Left ventricle myocardium inferior (tissue), 1 donor: ENCODE results near the gene RNF41. TPM values are rescaled to one million over a fixed set of nuclear protein-coding genes. Genes with fewer than 3 reads are reported as not detected.

Experiments used
- DNase-seq: peaks from one replicate; pipeline ENCODE4 v3.0.0-alpha.2; 2020
- H3K27ac ChIP-seq: fragments of 200-600 bp; replicated peaks from 2 replicates; pipeline ENCODE4 v1.8.0; 2021
- H3K27me3 ChIP-seq: fragments of 200-600 bp; 2 replicates; pipeline ENCODE4 v1.8.0; 2021; ENCODE audit warnings: low read depth
- H3K36me3 ChIP-seq: fragments of 200-600 bp; 2 replicates; pipeline ENCODE4 v1.8.0; 2021
- H3K4me1 ChIP-seq: fragments of 200-600 bp; 2 replicates; pipeline ENCODE4 v1.8.0; 2021
- H3K4me3 ChIP-seq: fragments of 200-600 bp; 2 replicates; pipeline ENCODE4 v1.8.0; 2021; ENCODE audit warnings: mild to moderate bottlenecking, moderate library complexity
- H3K9me3 ChIP-seq: fragments of 200-600 bp; replicated peaks from 2 replicates; pipeline ENCODE4 v1.8.0; 2021
- CTCF ChIP-seq: fragments of 200-600 bp; IDR thresholded peaks from 2 replicates; pipeline ENCODE4 v1.8.0; 2021; ENCODE audit warnings: antibody characterized with exemption, mild to moderate bottlenecking, borderline replicate concordance
- intact Hi-C: fragments of 100-400 bp; cut with micrococcal nuclease; formaldehyde crosslinking; loops from one replicate; pipeline ENCODE4 v1.11.0; 2022
- total RNA-seq: library from RNA; stranded (reverse); fragmentation: NEBNext Ultra II Directional; extraction: Animal tissue kit (Norgen Biotek cat#: 25700); gene quantifications from one replicate; pipeline ENCODE4 v1.2.1, GENCODE V29; 2021
- donor health status: DM: no; HTN: yes; CAD: no; lungs with severe emphysema.

Gene RNF41
- total RNA-seq, 1 donor from 2014 or later = 51.4 TPM

- no peaks in the 10 kb centered on the region for H3K4me1 ChIP-seq
- no peaks in the 10 kb centered on the region for H3K27me3 ChIP-seq
- no peak overlapping the region for H3K27ac ChIP-seq
- intact Hi-C loops = no loop called here
- H3K9me3 ChIP-seq = no peaks in the 10 kb centered on the region
- no peak for TF ChIP-seq CTCF
- DNase-seq = no peak
- H3K4me3 ChIP-seq = no peak overlapping the region
- peaks cover 13% of the 10 kb centered on the region for H3K36me3 ChIP-seq
These were observed 9.5 kb upstream of the RNF41 start for GRCh38 chr12:56231184-56231582.

DNA sequence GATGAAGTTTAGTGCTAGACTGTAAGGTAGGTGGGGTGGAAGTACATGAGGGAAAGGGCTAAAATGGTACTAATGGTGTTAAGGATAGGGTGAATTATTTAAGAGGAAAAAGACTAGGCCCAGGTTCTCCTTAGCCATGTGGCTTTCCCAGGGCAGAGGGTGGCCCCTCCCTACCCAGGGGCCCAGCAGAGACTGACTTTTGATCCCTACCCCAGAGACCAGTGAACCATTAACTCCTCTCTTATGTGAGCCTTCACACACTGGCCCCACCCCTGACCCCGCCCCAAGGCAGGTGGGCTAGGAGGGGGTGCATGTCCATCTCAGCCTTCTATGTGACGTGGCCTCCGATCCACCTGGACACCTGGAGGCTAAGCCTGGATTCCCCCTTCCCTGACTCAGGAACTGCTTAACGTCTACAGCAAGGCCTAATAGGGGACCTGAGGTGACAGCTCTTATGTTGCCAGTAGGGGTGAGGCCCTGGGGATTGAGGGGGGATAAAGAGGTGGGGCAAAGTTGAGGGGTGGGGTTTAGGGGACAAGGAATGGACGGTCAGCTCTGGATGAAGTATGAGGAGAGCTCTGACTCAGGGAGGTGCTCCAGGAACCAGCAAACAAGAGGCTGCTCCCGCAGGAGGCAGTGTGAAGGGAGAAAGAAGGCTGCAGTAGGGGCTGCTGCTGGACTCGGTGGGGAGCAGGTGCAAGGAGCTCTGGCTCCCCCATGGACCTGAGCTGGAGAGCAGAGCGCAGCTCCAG, 8.9 kb upstream of the RNF41 start:
- no peak overlapping the region for H3K4me3 ChIP-seq
- intact Hi-C loops = no loop called here
- no peaks in the 10 kb centered on the region for H3K27me3 ChIP-seq
- TF ChIP-seq CTCF = no peak
- H3K27ac ChIP-seq = no peak overlapping the region
- no peaks in the 10 kb centered on the region for H3K4me1 ChIP-seq
- DNase-seq = no peak
- peaks cover 13% of the 10 kb centered on the region for H3K36me3 ChIP-seq
- H3K9me3 ChIP-seq = no peaks in the 10 kb centered on the region

DNA sequence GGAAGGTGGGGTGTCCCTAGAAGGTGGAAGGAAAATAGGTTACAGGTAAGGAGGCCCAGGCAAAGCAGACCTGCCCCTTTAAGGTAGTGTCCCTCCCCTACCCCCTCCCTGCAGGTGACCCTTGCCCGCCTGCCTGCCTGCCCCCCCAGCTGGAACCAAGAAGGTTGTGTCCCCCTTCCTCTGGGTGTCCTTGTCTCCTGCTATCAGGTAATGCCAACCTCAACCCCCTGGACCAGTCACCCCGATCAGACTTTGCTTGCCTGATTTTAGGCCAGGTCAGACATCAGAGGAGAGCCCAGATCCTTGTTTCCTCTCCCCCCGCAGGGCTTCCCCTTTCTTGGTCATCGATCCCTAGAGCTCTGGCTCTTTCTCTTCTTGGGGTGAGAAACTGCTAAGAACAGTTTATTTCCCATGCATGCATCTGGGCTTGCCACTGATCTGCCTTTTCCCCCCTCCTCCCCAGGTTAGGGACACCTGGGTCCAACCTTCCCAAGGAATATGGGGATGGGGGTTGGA, 8.3 kb upstream of the RNF41 start, which contains the start of gene SLC39A5:
Gene SLC39A5 (plus strand): TSS at position 136 of the 516 bp plus-strand sequence. CDS start 1,224 bp downstream, outside the sequence.
- DNase-seq = no peak
- intact Hi-C loops = no loop called here

GRCh38 chr12:56229082-56229481, 7.4 kb upstream of the RNF41 start:
- intact Hi-C loops = no loop called here
- DNase-seq = no peak
- Histone ChIP-seq H3K4me1 (peaks cover 11% of the 10 kb centered on the region), H3K4me3 (no peak overlapping the region), H3K27me3 (no peaks in the 10 kb centered on the region), H3K9me3 (no peaks in the 10 kb centered on the region), H3K36me3 (peaks cover 13% of the 10 kb centered on the region), H3K27ac (no peak overlapping the region)
- TF ChIP-seq CTCF = no peak

More for the DNA sequence above, 8.3 kb upstream of the RNF41 start, which contains the start of gene SLC39A5:
- H3K9me3 ChIP-seq = no peaks in the 10 kb centered on the region
- no peak within 1 kb of the TSS for H3K27ac ChIP-seq
- TF ChIP-seq CTCF = no peak
- peaks cover 13% of the 10 kb centered on the region for H3K36me3 ChIP-seq
- H3K4me1 ChIP-seq = peaks cover 3% of the 10 kb centered on the region
- no peak within 1 kb of the TSS for H3K4me3 ChIP-seq
- H3K27me3 ChIP-seq = no peaks in the 10 kb centered on the region

DNA sequence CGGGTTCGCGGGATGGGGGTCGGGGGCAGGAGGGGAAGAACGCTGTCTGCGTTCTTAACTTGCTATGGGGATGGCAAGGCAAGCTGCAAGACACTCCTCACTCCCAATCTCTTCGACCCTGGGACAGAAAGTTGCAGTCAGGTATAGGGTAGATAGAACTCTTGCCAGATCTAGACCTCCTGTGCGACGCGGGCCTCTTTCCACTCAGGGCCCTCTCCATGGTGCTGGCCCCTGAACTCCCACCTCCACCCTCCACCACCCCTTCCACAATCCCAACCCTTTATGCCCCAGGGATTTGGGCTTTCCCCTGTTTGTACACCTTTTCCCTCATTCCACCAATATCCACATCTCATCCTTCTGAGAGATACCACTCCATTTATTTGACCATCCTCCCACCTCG, 3.2 kb upstream of the RNF41 start:
- intact Hi-C loops = no loop called here
- Histone ChIP-seq H3K27me3 (no peaks in the 10 kb centered on the region), H3K36me3 (peaks cover 13% of the 10 kb centered on the region), H3K4me1 (peaks cover 49% of the 10 kb centered on the region), H3K4me3 (peak overlapping the region; percentile 81), H3K9me3 (no peaks in the 10 kb centered on the region), H3K27ac (peak overlapping the region; percentile 99)
- no peak for TF ChIP-seq CTCF
- DNase-seq = no peak
